GM12878 (cell line): ENCODE measurements around the gene SHC3. TPM values are rescaled to one million over a fixed set of nuclear protein-coding genes. Genes with fewer than 3 reads are reported as not detected.

ENCODE experiments used
- ATAC-seq: fragments of 200-7000 bp; cut with Tn5 transposase; 3 replicates; pipeline ENCODE4 v1.9.1; 2020; ENCODE audit warnings: mild to moderate bottlenecking, moderate library complexity
- BruUV-seq: library from RNA; stranded (reverse); fragments of 400-500 nt; replicated peaks from 2 replicates; lab custom pipeline; 2021; lab: Mats Ljungman, UMichigan
- CTCF ChIA-PET: fragments of 300-600 bp; sonication (Branson Sonifier 250); formaldehyde crosslinking; extraction: SDS; loops from one replicate; lab custom pipeline; 2021; ENCODE audit warnings: inconsistent platforms; lab: Yijun Ruan, JAX
- POLR2A ChIA-PET: fragments of 350-600 bp; formaldehyde crosslinking; extraction: SDS; loops from one replicate; lab custom pipeline; 2021; ENCODE audit warnings: inconsistent platforms; lab: Charles Lee
- RAD21 ChIA-PET: fragments of 300-600 bp; sonication (Branson Sonifier 250); formaldehyde crosslinking; loops from one replicate; lab custom pipeline; 2023; ENCODE audit warnings: antibody characterized with exemption; ENCODE audit not compliant: unreplicated experiment; lab: Charles Lee
- SMC1A ChIA-PET: fragments of 300-600 bp; sonication (Branson Sonifier 250); formaldehyde crosslinking; loops from one replicate; lab custom pipeline; 2023; ENCODE audit not compliant: unreplicated experiment, uncharacterized antibody; lab: Charles Lee
- DNase-seq: peaks from one replicate; pipeline ENCODE4 v3.0.0-alpha.2; 2011; ENCODE audit warnings: low read depth, low spot score
- FAIRE-seq: peaks from 3 replicates; lab custom pipeline; 2011; peaks lifted over from hg19 to GRCh38; lab: Jason Lieb, UNC
- H2AFZ ChIP-seq: 2 replicates; pipeline ENCODE4 v1.6.0; 2011; ENCODE audit warnings: low read depth, low read length, control low read depth; ENCODE audit not compliant: control insufficient read depth
- H3K27ac ChIP-seq: 2 replicates; pipeline ENCODE4 v1.5.1; 2011; ENCODE audit warnings: control low read depth; ENCODE audit not compliant: control insufficient read depth, insufficient read depth
- H3K27me3 ChIP-seq, 2 experiments: replicated peaks in 1 of 2; 2 replicates each; pipeline versions ENCODE4 v1.6.0 to v1.6.1; 2011; ENCODE audit warnings: low read length in 1 of 2; ENCODE audit not compliant: control insufficient read depth in 2 of 2, insufficient read depth in 2 of 2
- H3K36me3 ChIP-seq, 2 experiments: 2 replicates each; pipeline ENCODE4 v1.5.1; 2011; ENCODE audit warnings: low read length in 1 of 2; ENCODE audit not compliant: control insufficient read depth in 2 of 2, insufficient read depth in 2 of 2
- H3K4me1 ChIP-seq: 2 replicates; pipeline ENCODE4 v1.6.1; 2011; ENCODE audit warnings: mild to moderate bottlenecking, low read length, moderate library complexity, mixed read lengths; ENCODE audit not compliant: control insufficient read depth, insufficient read depth
- H3K4me2 ChIP-seq: 2 replicates; pipeline ENCODE4 v1.6.0; 2011; ENCODE audit warnings: control low read depth; ENCODE audit not compliant: control insufficient read depth, insufficient read depth
- H3K4me3 ChIP-seq: fragments of 200-600 bp; sonication (generic); 2 replicates; pipeline ENCODE4 v1.5.1; 2016
- H3K79me2 ChIP-seq: 2 replicates; pipeline ENCODE4 v1.6.0; 2011; ENCODE audit warnings: low read length; ENCODE audit not compliant: control insufficient read depth, insufficient read depth
- H3K9ac ChIP-seq: 2 replicates; pipeline ENCODE4 v1.8.0; 2011; ENCODE audit warnings: low read length, control low read depth, mixed read lengths; ENCODE audit not compliant: control insufficient read depth, insufficient read depth
- H3K9me3 ChIP-seq: replicated peaks from 3 replicates; pipeline ENCODE4 v1.5.1; 2011; ENCODE audit warnings: mild to moderate bottlenecking, low read length; ENCODE audit not compliant: control insufficient read depth, insufficient read depth
- H4K20me1 ChIP-seq: 2 replicates; pipeline ENCODE4 v1.6.0; 2011; ENCODE audit not compliant: control insufficient read depth, insufficient read depth
- CBFB ChIP-seq: IDR thresholded peaks from 2 replicates; pipeline ENCODE4 v1.6.1; 2016; ENCODE audit warnings: antibody characterized with exemption, low read depth
- EGR1 ChIP-seq, 2 experiments: IDR thresholded peaks; 1 replicate in 1 of 2; 2 replicates in 1 of 2; pipeline ENCODE4 v1.6.1; 2011 to 2012; ENCODE audit warnings: low read depth in 2 of 2, low read length in 2 of 2, borderline replicate concordance in 1 of 2, mild to moderate bottlenecking in 1 of 2, moderate library complexity in 1 of 2
- HDGF ChIP-seq: fragments of 450-650 bp; IDR thresholded peaks from 2 replicates; pipeline ENCODE4 v1.6.1; 2016; ENCODE audit warnings: antibody characterized with exemption
- NBN ChIP-seq: fragments of 450-650 bp; IDR thresholded peaks from 2 replicates; pipeline ENCODE4 v1.6.1; 2016
- NRF1 ChIP-seq: conservative IDR thresholded peaks from 2 replicates; pipeline ENCODE4 v1.6.1; 2011; ENCODE audit warnings: mild to moderate bottlenecking, low read depth, low read length, improper control_type of control experiment
- POLR2AphosphoS2 ChIP-seq: IDR thresholded peaks from 2 replicates; pipeline ENCODE4 v1.6.1; 2011; ENCODE audit warnings: low read depth, mild to moderate bottlenecking, low read length, improper control_type of control experiment, moderate library complexity
- SMARCA5 ChIP-seq: fragments of 450-650 bp; IDR thresholded peaks from 2 replicates; pipeline ENCODE4 v1.6.1; 2017; ENCODE audit warnings: mild to moderate bottlenecking
- SREBF1 ChIP-seq: IDR thresholded peaks from 2 replicates; pipeline ENCODE4 v1.6.1; 2012; ENCODE audit warnings: mild to moderate bottlenecking, low read length
- TCF12 ChIP-seq: IDR thresholded peaks from 2 replicates; pipeline ENCODE4 v1.6.1; 2011; ENCODE audit warnings: low read depth, mild to moderate bottlenecking, low read length
- WRNIP1 ChIP-seq: IDR thresholded peaks from 2 replicates; pipeline ENCODE4 v1.6.1; 2011; ENCODE audit warnings: low read depth, low read length, improper control_type of control experiment, borderline replicate concordance
- WGBS: methylation state at CpG from one replicate; pipeline ENCODE4 v1.1.6; 2016; ENCODE audit warnings: low lambda C conversion rate; ENCODE audit not compliant: insufficient replicate concordance, insufficient coverage; ENCODE audit errors: missing lambda C conversion rate; 5-methylcytosine and 5-hydroxymethylcytosine counted together
- in situ Hi-C: fragments of 300-500 bp; cut with MboI; formaldehyde crosslinking; loops from 9 replicates; pipeline ENCODE4 v1.14.3; 2018; ENCODE audit warnings: mixed read lengths
- intact Hi-C: fragments of 100-400 bp; cut with micrococcal nuclease; formaldehyde crosslinking; loops from one replicate; pipeline ENCODE4 v1.14.2; 2022; ENCODE audit not compliant: unreplicated experiment
- polyA plus RNA-seq, 11 experiments: library from polyadenylated mRNA; depleted of rRNA in 4 of 11; unstranded in 6 of 11; stranded (reverse) in 5 of 11; fragments of >200 nt; fragmentation: Nextera tagmentation in 4 of 11; fragmentation: Illumina TruSeq in 1 of 11; extraction: Ambion mirVana in 4 of 11; extraction: Trizol in 1 of 11; gene quantifications; 1 replicate in 1 of 11; 2 replicates in 10 of 11; pipeline versions ENCODE4 v1.2.1 to v1.2.3, GENCODE V29; 2011 to 2016; ENCODE audit warnings: inconsistent platforms in 2 of 11, missing spikeins in 2 of 11, low read depth in 1 of 11
- total RNA-seq, 4 experiments: library from RNA; depleted of rRNA in 3 of 4; stranded (reverse); fragments of >200 nt in 3 of 4; fragmentation: Illumina TruSeq in 1 of 4; extraction: Trizol in 1 of 4; gene quantifications; 2 replicates each; pipeline versions ENCODE4 v1.2.1 to v1.2.3, GENCODE V29; 2013 to 2021
- TF ChIP-seq, protein P1 (sequence below): fragments of 450-650 bp; formaldehyde crosslinking; IDR thresholded peaks from 2 replicates; pipeline ENCODE4 v1.4.0; 2020; ENCODE audit warnings: mild to moderate bottlenecking, moderate library complexity
- TF ChIP-seq, protein P2 (sequence below): fragments of 450-650 bp; IDR thresholded peaks from 2 replicates; pipeline ENCODE4 v1.6.1; 2016; ENCODE audit warnings: mild to moderate bottlenecking
- TF ChIP-seq, protein P3 (sequence below): IDR thresholded peaks from 2 replicates; pipeline ENCODE4 v1.6.1; 2011; ENCODE audit warnings: mild to moderate bottlenecking, low read depth, low read length, moderate library complexity; ENCODE audit not compliant: insufficient replicate concordance
- TF ChIP-seq, protein P4 (sequence below): IDR thresholded peaks from 2 replicates; pipeline ENCODE4 v1.6.1; 2012; ENCODE audit warnings: low read depth, low read length, improper control_type of control experiment

SHC3 gene
- total and polyA plus RNA-seq, 10 of the 15 experiments (the other 5 are each of a cell fraction or from before 2014, with no cell fraction given) = 0.01 to 0.06 TPM; not detected in 8

DNA sequence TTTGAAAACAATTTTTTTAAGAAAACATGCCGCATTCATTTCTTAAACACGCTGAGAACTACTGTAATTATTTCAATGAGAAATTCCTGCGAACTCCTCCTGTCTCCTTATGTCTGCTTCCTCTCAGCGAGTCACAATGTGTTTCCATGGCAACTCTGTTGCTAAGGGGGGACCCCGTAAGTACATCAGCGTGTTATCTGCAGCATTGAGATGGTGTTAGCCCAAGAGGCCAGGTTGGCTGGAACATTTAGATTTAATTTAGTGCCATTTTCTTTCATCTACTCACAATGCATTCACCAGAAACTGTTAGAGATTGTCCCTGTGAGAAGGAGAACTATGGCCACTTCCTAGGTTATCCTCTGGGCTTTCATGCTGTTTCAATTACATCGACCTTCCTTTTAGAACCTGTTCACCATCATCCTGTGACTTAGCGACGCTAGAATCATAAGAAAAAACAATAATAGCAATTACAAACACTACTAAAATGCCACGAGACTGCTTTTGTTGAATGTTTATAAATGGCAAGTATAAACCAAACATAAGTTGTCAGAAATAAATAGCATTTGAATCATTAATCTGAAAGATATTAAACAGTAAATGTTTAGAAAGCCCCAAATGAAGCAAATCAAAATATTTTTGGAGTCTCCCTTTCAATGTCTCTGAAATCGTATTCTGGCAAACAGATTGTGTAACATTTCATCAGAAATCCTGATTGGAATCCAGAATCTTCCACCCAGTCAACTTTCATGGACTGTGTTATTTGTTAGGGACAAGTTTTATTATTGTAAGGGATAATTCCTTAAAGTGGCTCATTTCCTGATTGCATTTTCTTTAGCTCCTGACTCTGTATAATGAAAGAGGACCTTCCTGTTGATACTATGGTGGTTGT lies 39.7 kb upstream of the SHC3 start:
- intact Hi-C loops = no loop called here
- Histone ChIP-seq H4K20me1 (no peaks in the 10 kb centered on the region), H3K36me3 (no peaks in the 10 kb centered on the region), H3K27ac (no peak overlapping the region), H3K9me3 (no peaks in the 10 kb centered on the region), H3K79me2 (no peaks in the 10 kb centered on the region), H3K4me2 (no peak overlapping the region), H3K4me3 (no peak overlapping the region), H3K9ac (no peak overlapping the region), H3K27me3 (no peaks in the 10 kb centered on the region), H2AFZ (no peak overlapping the region), H3K4me1 (no peaks in the 10 kb centered on the region)
- SMC1A ChIA-PET = no interaction called here
- ATAC-seq = no peak
- CTCF ChIA-PET = no interaction called here
- RAD21 ChIA-PET = no interaction called here
- BruUV-seq = no TSS peak
- POLR2A ChIA-PET = no interaction called here
- DNase-seq = no peak
- in situ Hi-C loops = no loop called here
- no peak for FAIRE-seq
- 30% methylated on average over 11 of the region's 11 CpGs for WGBS
- TF ChIP-seq EGR1 (IDR thresholded peaks at IDR 0.05; ENCODE audit: borderline replicate concordance in 1 of 2, low read depth in 2 of 2, low read length in 2 of 2) (no peak), NRF1 (no peak), WRNIP1 (no peak), NBN (no peak), SMARCA5 (no peak), HDGF (no peak), POLR2AphosphoS2 (no peak), TCF12 (no peak), SREBF1 (no peak), CBFB (no peak)
- TF ChIP-seq, protein P1, sequence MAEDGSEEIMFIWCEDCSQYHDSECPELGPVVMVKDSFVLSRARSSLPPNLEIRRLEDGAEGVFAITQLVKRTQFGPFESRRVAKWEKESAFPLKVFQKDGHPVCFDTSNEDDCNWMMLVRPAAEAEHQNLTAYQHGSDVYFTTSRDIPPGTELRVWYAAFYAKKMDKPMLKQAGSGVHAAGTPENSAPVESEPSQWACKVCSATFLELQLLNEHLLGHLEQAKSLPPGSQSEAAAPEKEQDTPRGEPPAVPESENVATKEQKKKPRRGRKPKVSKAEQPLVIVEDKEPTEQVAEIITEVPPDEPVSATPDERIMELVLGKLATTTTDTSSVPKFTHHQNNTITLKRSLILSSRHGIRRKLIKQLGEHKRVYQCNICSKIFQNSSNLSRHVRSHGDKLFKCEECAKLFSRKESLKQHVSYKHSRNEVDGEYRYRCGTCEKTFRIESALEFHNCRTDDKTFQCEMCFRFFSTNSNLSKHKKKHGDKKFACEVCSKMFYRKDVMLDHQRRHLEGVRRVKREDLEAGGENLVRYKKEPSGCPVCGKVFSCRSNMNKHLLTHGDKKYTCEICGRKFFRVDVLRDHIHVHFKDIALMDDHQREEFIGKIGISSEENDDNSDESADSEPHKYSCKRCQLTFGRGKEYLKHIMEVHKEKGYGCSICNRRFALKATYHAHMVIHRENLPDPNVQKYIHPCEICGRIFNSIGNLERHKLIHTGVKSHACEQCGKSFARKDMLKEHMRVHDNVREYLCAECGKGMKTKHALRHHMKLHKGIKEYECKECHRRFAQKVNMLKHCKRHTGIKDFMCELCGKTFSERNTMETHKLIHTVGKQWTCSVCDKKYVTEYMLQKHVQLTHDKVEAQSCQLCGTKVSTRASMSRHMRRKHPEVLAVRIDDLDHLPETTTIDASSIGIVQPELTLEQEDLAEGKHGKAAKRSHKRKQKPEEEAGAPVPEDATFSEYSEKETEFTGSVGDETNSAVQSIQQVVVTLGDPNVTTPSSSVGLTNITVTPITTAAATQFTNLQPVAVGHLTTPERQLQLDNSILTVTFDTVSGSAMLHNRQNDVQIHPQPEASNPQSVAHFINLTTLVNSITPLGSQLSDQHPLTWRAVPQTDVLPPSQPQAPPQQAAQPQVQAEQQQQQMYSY (CRISPR knock-in tag) = no peak
- TF ChIP-seq, protein P2, sequence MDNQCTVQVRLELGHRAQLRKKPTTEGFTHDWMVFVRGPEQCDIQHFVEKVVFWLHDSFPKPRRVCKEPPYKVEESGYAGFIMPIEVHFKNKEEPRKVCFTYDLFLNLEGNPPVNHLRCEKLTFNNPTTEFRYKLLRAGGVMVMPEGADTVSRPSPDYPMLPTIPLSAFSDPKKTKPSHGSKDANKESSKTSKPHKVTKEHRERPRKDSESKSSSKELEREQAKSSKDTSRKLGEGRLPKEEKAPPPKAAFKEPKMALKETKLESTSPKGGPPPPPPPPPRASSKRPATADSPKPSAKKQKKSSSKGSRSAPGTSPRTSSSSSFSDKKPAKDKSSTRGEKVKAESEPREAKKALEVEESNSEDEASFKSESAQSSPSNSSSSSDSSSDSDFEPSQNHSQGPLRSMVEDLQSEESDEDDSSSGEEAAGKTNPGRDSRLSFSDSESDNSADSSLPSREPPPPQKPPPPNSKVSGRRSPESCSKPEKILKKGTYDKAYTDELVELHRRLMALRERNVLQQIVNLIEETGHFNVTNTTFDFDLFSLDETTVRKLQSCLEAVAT = no peak
- TF ChIP-seq, protein P3, sequence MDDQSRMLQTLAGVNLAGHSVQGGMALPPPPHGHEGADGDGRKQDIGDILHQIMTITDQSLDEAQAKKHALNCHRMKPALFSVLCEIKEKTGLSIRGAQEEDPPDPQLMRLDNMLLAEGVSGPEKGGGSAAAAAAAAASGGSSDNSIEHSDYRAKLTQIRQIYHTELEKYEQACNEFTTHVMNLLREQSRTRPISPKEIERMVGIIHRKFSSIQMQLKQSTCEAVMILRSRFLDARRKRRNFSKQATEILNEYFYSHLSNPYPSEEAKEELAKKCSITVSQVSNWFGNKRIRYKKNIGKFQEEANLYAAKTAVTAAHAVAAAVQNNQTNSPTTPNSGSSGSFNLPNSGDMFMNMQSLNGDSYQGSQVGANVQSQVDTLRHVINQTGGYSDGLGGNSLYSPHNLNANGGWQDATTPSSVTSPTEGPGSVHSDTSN = no peak
- TF ChIP-seq, protein P4, sequence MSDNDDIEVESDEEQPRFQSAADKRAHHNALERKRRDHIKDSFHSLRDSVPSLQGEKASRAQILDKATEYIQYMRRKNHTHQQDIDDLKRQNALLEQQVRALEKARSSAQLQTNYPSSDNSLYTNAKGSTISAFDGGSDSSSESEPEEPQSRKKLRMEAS = no peak
